Parathyroid adenoma (tissue), 2 donors: ENCODE measurements around the gene UBN1.

Source experiments
- H2AFZ ChIP-seq: fragments of 300-600 bp; sonication (generic); one replicate; pipeline ENCODE4 v1.7.0; 2017; ENCODE audit warnings: antibody characterized with exemption, mild to moderate bottlenecking
- H3K27ac ChIP-seq: fragments of 300-600 bp; sonication (generic); one replicate; pipeline ENCODE4 v1.7.0; 2017
- H3K27me3 ChIP-seq: fragments of 300-600 bp; sonication (generic); one replicate; pipeline ENCODE4 v1.7.0; 2017; ENCODE audit warnings: low read length; ENCODE audit not compliant: control insufficient read depth, insufficient read depth
- H3K36me3 ChIP-seq: fragments of 300-600 bp; sonication (generic); one replicate; pipeline ENCODE4 v1.7.0; 2017; ENCODE audit warnings: low read length; ENCODE audit not compliant: control insufficient read depth, insufficient read depth
- H3K4me1 ChIP-seq: fragments of 300-600 bp; sonication (generic); one replicate; pipeline ENCODE4 v1.7.0; 2017; ENCODE audit warnings: control low read depth
- H3K4me2 ChIP-seq: fragments of 300-600 bp; sonication (generic); one replicate; pipeline ENCODE4 v1.7.0; 2017; ENCODE audit warnings: low read length
- H3K4me3 ChIP-seq: fragments of 300-600 bp; sonication (generic); one replicate; pipeline ENCODE4 v1.7.0; 2017; ENCODE audit warnings: low read depth, low read length
- H3K79me2 ChIP-seq: fragments of 300-600 bp; sonication (generic); one replicate; pipeline ENCODE4 v1.7.0; 2017; ENCODE audit warnings: control low read depth
- H3K9ac ChIP-seq: fragments of 300-600 bp; sonication (generic); one replicate; pipeline ENCODE4 v1.7.0; 2017; ENCODE audit warnings: mild to moderate bottlenecking
- H3K9me3 ChIP-seq: fragments of 300-600 bp; sonication (generic); one replicate; pipeline ENCODE4 v1.7.0; 2017; ENCODE audit warnings: low read length; ENCODE audit not compliant: control insufficient read depth
- TF ChIP-seq, protein P1 (sequence below): fragments of 300-600 bp; sonication (generic); IDR thresholded peaks from one replicate; pipeline ENCODE4 v1.7.0; 2017; ENCODE audit warnings: antibody characterized with exemption, mild to moderate bottlenecking
- donor health status: primary hyperparathyroidism.

The UBN1 gene

DNA sequence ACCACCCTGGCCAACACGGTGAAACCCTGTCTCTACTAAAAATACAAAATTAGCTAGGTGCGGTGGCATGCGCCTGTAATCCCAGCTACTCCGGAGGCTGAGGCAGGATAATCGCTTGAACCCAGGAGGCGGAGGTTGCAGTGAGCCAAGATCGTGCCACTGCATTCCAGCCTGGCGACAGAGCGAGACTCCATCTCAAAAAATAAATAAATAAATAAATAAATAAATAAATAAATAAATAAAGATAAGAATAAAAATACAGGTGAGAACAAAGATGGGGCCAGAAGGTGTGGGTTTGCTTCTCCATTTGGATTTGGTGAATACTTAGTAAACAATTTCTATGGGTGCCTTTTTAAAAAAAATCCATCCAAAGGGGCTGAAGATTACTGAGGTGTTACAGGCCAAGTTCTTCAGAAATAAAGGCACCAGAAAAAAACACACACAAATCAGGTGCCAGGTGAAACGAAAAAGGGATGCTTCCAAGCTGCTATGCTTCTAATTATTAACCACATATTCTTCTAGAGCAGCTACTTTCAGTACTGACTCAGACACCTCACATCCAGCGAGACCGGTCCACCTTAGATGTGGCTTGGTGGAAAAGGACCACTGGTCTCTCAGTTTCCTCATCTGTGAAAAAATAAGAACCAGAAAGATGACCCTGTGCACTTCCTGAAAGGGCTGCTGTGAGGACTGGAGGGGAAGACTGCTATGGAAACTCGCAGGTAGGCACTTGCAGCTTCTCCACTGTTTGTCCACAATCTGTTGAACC lies 9.4 kb upstream of the UBN1 start:
- Histone ChIP-seq H3K9ac (no peak overlapping the region), H3K36me3 (no peaks in the 10 kb centered on the region), H3K4me3 (no peak overlapping the region), H3K27ac (no peak overlapping the region), H3K4me2 (no peak overlapping the region), H3K4me1 (peaks cover 12% of the 10 kb centered on the region), H3K9me3 (no peaks in the 10 kb centered on the region), H2AFZ (no peak overlapping the region), H3K79me2 (peaks cover 7% of the 10 kb centered on the region), H3K27me3 (no peaks in the 10 kb centered on the region)
- TF ChIP-seq, protein P1, sequence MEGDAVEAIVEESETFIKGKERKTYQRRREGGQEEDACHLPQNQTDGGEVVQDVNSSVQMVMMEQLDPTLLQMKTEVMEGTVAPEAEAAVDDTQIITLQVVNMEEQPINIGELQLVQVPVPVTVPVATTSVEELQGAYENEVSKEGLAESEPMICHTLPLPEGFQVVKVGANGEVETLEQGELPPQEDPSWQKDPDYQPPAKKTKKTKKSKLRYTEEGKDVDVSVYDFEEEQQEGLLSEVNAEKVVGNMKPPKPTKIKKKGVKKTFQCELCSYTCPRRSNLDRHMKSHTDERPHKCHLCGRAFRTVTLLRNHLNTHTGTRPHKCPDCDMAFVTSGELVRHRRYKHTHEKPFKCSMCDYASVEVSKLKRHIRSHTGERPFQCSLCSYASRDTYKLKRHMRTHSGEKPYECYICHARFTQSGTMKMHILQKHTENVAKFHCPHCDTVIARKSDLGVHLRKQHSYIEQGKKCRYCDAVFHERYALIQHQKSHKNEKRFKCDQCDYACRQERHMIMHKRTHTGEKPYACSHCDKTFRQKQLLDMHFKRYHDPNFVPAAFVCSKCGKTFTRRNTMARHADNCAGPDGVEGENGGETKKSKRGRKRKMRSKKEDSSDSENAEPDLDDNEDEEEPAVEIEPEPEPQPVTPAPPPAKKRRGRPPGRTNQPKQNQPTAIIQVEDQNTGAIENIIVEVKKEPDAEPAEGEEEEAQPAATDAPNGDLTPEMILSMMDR, result no peak

DNA sequence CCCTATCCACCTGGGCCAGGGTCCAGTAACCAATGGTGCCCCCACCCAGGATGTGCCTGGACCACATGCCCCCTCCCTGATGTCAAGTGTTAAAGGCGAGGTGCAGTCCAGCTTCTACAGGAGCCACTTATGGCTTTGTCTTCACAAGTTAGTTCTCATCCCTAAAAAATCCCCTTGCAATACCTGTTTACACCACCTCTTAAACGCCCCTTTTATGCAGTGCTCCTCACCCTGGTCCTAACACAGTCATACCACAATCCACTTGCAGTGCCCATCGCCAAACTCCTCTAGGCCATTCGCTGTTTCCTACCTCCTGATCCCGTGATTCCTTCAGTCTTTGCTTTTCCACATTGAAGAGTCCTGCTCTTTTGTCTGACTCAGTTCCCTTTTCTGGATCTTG lies 7.3 kb upstream of the UBN1 start:
- H3K27ac ChIP-seq, result no peak overlapping the region
- H3K27me3 ChIP-seq, result no peaks in the 10 kb centered on the region
- no peaks in the 10 kb centered on the region for H3K36me3 ChIP-seq
- H3K4me3 ChIP-seq, result no peak overlapping the region
- no peaks in the 10 kb centered on the region for H3K4me1 ChIP-seq
- no peak overlapping the region for H2AFZ ChIP-seq
- no peak overlapping the region for H3K9ac ChIP-seq
- H3K79me2 ChIP-seq, result peaks cover 23% of the 10 kb centered on the region
- TF ChIP-seq, protein P1, result no peak
- no peak overlapping the region for H3K4me2 ChIP-seq
- no peaks in the 10 kb centered on the region for H3K9me3 ChIP-seq

DNA sequence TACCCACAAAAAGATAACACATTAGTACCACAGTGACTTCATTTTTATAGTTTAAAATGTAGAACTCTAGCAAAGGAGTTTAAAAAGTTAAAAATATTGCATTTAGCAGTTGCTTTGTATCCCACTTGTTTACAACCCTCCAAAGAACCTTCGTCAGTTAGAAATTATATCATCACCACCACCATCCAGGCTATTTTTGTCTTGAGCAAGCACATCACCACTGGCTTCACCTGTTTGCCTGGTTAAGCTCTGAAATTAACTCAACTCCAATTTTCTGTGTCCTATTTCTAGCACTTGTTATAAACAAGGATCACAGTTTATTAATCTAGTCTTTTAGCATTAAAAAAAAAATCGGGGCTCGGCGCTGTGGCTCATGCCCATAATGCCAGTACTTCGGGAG lies 6.3 kb upstream of the UBN1 start:
- H2AFZ ChIP-seq, result no peak overlapping the region
- H3K27me3 ChIP-seq, result no peaks in the 10 kb centered on the region
- H3K4me1 ChIP-seq, result peaks cover 2% of the 10 kb centered on the region
- H3K4me2 ChIP-seq, result no peak overlapping the region
- H3K9ac ChIP-seq, result no peak overlapping the region
- H3K27ac ChIP-seq, result no peak overlapping the region
- H3K79me2 ChIP-seq, result peaks cover 21% of the 10 kb centered on the region
- no peaks in the 10 kb centered on the region for H3K36me3 ChIP-seq
- no peaks in the 10 kb centered on the region for H3K9me3 ChIP-seq
- no peak overlapping the region for H3K4me3 ChIP-seq
- TF ChIP-seq, protein P1, result no peak

DNA sequence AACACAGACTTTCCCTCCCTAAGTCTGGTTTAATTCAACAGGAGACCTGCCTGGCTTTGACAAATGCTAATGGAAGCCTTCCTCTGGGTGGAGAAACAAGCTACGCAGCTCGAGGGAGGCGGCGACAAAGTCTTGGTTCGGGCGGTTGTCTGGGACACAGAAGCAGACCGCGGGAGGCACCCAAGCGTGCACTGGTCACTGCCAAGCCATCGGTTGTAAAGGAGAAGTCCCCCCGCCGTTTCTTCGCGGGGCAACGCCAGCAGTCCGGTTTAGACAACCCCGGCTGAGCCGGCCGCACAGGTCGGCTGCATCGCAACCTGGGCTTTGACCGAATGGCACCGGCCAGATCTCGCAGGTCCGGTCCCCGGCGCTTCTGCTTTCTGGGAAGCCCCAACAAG lies 779 bp upstream of the UBN1 start:
- H3K9me3 ChIP-seq, result no peaks in the 10 kb centered on the region
- peak overlapping the region; percentile 74 for H3K9ac ChIP-seq
- H3K4me1 ChIP-seq, result peaks cover 17% of the 10 kb centered on the region
- H3K4me2 ChIP-seq, result peak overlapping the region; percentile 89
- peak overlapping the region; percentile 81 for H3K4me3 ChIP-seq
- peak overlapping the region; percentile 90 for H3K27ac ChIP-seq
- TF ChIP-seq, protein P1, result no peak
- no peaks in the 10 kb centered on the region for H3K27me3 ChIP-seq
- no peaks in the 10 kb centered on the region for H3K36me3 ChIP-seq
- peak overlapping the region; percentile 96 for H2AFZ ChIP-seq
- H3K79me2 ChIP-seq, result peaks cover 50% of the 10 kb centered on the region
